GM21390 (cell line): ENCODE measurements around the gene KCNH8.
"Not testable (repeated sequence)": the region's sequence is repeated elsewhere in the genome, so short reads cannot be mapped to it uniquely, and the experiment has no call there.

Experiments
- ATAC-seq: cut with Tn5 transposase; IDR thresholded peaks from one replicate; pipeline ENCODE4 v1.9.1; 2021; ENCODE audit not compliant: unreplicated experiment

Gene KCNH8

GRCh38 chr3:19147905-19148767, at the start of gene KCNH8:
Gene KCNH8, plus strand, starts transcription at chr3:19148510. Its CDS starts 210 bp downstream, at chr3:19148720.
- no peak for ATAC-seq

DNA sequence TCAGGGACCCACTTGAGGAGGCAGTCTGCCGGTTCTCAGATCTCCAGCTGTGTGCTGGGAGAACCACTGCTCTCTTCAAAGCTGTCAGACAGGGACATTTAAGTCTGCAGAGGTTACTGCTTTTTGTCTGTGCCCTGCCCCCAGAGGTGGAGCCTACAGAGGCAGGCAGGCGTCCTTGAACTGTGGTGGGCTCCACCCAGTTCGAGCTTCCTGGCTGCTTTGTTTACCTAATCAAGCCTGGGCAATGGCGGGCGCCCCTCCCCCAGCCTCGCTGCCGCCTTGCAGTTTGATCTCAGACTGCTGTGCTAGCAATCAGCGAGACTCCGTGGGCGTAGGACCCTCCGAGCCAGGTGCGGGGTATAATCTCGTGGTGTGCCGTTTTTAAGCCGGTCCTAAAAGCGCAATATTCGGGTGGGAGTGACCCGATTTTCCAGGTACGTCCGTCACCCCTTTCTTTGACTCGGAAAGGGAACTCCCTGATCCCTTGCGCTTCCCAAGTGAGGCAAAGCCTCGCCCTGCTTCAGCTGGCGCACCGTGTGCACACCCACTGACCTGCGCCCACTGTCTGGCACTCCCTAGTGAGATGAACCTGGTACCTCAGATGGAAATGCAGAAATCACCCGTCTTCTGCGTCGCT, 45.5 kb upstream of the KCNH8 start:
- ATAC-seq, result not testable (repeated sequence)

DNA sequence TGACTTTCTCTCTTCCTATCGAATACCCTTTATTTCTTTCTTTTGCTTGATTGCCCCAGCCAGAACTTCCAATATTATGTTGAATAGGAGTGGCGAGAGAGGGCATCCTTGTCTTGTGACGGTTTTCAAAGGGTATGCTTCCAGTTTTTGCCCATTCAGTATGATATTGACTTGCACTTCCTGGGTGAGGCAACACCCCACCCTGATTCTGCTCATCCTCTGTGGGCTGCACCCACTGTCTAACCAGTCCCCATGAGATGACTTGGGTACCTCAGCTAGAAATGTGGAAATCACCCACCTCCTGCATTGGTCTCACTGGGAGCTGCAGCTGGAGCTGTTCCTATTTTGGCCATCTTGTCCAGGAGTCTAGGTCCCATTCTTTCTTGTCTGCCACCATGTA, 44.8 kb upstream of the KCNH8 start:
- ATAC-seq, result no peak

- no peak for ATAC-seq
Measured at GRCh38 chr3:19104459-19104858, 43.9 kb upstream of the KCNH8 start.

DNA sequence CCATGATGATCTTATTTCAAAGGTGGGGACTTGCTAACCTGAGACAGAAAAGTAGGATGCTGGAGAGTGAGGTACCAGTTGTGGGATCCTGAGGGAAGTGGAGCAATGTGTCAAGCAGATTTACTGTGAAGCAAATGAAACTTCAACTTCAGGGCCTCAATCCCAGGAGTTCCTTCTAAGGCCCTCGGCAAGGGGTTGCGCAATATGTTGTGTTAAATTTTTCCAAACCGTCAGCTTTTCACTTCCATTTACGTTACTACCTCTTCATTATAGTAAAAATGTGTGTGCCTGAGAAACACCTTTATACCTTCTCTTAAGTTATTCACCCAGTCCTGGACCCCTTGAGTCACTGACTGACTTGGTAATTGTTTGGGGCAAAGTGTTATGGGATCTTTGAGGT, 42.5 kb upstream of the KCNH8 start:
- no peak for ATAC-seq

DNA sequence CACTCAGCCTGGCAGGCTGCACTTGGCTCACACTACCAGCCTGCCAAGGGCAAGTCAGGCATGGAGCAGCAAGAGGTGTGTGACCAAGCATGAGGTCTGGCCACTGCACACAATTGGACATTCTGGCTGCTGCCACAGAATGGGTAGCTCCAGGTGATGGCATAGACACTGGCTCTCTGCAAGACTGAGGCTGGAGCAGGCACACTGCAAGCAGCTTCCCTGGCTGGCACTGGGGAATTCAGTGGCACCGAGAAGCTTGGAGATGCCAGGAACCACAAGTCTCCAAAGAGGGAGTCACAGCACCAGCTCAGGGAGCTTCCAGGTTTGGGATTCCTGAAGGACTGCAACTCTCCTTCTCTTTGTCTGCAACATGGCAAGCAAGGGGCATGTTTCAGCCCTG, 42.0 kb upstream of the KCNH8 start:
- no peak for ATAC-seq

DNA sequence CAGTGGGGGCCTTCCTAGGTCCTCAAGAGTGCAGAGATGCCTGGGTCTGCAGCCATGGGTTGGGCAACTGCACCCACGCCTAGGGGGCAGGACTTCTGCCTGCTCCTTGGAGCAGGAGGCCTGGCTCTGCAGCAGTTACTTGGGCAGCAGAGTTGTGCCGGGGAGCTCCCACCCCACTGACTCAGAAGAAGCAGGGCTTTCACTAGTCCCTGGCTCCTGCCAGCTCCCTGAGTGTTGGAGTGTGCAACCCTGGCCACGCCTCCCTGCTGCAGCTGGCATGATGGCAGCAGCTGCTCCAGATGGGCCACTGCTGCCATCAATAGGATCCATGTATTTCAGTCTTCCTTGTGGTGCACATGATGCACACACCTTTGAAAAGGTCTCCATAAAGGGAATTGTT, 40.6 kb upstream of the KCNH8 start:
- ATAC-seq, result no peak

DNA sequence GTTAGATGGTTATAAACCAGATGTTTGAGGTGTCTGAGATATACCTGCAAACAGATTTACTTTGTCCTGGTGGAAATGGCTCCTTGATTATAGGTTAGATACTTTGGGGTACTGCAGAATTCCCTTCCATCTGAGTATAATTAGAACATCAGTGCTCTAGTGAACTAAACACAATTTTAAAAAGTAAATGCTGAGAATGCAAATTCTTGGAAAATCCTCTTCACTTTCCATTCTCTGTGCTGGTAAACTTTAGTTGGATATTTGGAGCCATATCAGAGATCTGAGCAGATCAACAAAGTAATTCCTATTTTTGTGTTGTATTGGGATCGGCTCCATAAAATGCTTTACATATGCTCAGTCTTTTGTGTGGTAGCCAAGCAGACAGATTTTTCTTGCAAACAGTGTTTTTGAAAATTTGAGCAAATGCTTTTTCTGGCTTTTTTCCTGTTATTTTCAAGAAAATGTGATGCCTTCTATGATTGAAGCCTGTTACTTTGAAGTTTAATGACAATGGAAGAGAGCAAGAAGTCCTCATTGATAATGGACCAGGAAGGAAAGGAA, 37.9 kb upstream of the KCNH8 start:
- ATAC-seq, result no peak

DNA sequence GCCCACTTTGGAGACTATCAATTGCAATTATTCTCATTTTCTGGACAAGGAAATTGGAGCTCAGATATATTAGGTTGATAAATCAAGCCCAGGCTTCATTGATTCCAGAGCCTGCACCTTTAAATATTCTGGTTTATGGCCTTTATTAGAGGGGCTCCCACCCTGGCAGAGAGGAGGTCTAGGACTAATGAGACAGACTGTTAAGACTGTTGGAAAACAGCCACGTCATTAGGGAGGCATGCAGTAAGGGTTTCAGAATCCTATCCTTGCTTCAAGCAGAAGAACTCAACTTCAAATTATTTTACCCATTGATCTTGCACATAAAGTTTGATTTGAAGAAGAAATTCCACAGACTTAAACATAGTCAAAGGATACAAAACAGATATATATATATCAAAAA, 33.8 kb upstream of the KCNH8 start:
- no peak for ATAC-seq

DNA sequence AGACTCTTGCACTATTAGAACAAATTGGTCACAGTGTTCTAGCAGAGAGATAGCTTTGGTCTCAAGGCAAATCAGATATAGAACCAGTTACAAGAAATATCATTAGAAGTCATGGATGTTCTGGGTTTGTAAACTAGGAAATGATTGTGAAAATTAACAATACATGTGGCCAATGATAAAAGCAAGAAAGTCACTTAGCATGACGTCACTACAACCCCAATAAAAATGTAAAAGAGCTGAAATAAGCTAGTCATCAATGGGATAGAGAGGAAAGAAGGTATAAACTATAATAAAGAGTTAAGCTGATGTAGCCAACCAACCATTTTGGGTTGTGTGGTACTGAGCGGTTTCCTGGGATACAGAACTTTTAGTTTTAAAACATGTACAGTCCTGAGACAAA, 32.1 kb upstream of the KCNH8 start:
- ATAC-seq, result no peak

- no peak for ATAC-seq
Measured at GRCh38 chr3:19124752-19125151, 23.6 kb upstream of the KCNH8 start.

DNA sequence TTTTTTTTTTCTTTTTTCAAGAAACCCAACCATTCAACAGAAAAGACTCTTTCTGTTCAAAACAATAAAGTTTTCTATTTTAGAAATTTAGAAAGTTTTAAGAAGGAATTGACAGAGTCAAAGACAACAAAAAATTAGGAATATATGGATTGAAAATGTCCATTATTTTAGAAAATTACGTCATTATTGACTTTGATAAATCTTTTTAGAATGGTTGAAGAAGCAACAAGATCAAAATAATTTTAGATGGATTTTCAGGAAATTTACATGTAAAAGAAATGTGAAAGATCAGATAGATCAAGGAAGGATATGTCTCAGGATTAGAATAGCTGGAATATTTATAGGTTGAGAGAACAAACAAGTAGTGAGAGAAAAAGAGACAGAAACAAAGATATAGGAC, 8.4 kb upstream of the KCNH8 start:
- ATAC-seq, result no peak

- peak; percentile 71 for ATAC-seq
Measured at GRCh38 chr3:19146685-19147650, 1.3 kb upstream of the KCNH8 start.

- no peak for ATAC-seq
Measured at GRCh38 chr3:19148768-19149091, 420 bp downstream of the KCNH8 start.

GRCh38 chr3:19149368-19149767, 1.1 kb downstream of the KCNH8 start:
- no peak for ATAC-seq

DNA sequence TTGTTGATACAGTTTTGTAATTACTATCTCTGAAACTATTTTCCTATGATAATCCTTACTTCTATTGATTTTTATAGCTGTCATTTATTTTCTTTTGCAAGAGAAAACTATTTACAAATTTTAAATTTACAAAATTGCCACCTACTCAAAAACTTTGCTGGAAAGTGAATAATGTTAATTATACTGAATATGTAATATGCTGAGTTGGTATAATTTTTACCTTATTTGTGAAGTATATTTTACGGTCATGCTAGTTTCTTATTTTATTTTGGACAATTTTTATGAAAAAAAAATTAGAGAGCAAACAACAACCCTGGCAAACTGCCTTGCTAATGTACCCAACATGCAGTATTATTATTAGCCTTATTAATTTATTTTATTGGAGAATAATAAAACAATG, 2.9 kb downstream of the KCNH8 start:
- ATAC-seq, result no peak

- no peak for ATAC-seq
Measured at GRCh38 chr3:19154693-19155250, 6.5 kb downstream of the KCNH8 start.

GRCh38 chr3:19155375-19155774, 7.1 kb downstream of the KCNH8 start:
- ATAC-seq, result no peak

DNA sequence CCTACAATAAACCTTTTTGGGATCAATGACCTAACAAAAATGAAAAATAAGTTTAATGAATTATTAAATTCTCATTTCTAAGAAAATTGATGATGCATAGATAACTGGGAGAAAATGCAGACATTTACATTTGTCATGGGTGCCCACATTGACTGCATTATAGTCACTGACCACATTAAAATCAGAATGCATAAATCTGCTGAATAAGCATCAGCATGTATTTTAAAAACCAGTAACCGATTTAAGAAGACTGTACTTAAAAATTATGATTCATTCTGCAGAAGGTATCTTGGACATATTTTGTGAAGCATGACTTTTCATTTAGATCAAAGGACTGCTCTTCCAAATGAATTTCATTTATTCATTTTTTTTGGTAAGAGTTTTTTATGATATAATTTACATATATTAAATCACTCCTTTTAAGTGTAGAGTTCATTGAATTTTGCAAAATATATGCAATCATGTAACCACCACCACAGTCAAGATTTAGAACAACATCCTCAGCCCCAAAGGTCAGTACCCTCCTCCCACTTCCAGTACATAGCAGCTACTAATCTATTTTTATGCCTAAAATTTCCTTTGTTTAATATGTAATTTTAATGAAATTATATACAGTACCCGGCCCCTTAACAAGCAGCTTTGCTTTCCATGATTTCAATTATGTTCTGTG, 11.8 kb downstream of the KCNH8 start:
- ATAC-seq, result no peak

GRCh38 chr3:19165654-19166053, 17.3 kb downstream of the KCNH8 start:
- no peak for ATAC-seq
